ENCODE measurements around the gene FOXO6. TPM values are rescaled to one million over a fixed set of nuclear protein-coding genes. Genes with fewer than 3 reads are reported as not detected.
A peak's percentile ranks its signal among the peaks of the same experiment; 100 is the strongest.

The FOXO6 gene
- total RNA-seq, 1 experiment from 2014 or later, result 0.59 TPM

DNA sequence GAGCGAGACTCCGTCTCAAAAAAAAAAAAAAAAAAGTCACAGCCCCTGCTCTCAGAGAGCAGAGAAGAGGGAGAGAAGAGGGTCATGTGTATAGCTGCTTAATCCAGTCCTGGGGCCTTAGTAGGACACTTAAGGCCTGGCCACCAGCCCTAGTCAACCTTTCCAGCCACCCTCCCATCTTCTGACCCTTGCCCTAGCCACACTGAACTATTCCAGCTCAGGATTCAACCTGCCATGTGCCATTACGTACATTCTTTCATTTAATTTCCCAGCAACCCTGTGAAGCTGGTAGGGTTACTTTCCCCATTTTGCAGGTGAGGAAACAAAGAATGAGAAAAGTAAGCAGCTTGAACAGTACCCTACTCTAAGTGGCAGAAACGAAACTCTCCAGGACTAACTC, 9.0 kb downstream of the FOXO6 start:
- DNase-seq, result no peak
- no TSS peak for BruUV-seq (replicated peaks)
- ChIA-PET POLR2A (no interaction called here), CTCF (no interaction called here)
- H3K4me3 ChIP-seq (ENCODE audit: low read depth, low read length), result no peak overlapping the region
- H3K4me1 ChIP-seq, result peaks cover 15% of the 10 kb centered on the region
- intact Hi-C loops (cut with micrococcal nuclease; ENCODE audit: unreplicated experiment), result no loop called here
- Mint-ChIP-seq H3K27ac (ENCODE audit: unreplicated experiment) (no peak overlapping the region), H3K9me3 (ENCODE audit: unreplicated experiment) (no peaks in the 10 kb centered on the region), H3K36me3 (ENCODE audit: insufficient read depth, unreplicated experiment) (no peaks in the 10 kb centered on the region), H3K27me3 (ENCODE audit: insufficient read depth, unreplicated experiment) (no peaks in the 10 kb centered on the region), H3K4me3 (ENCODE audit: unreplicated experiment) (no peak overlapping the region), H3K4me1 (ENCODE audit: low read depth, unreplicated experiment) (peaks cover 14% of the 10 kb centered on the region)
- H3K36me3 ChIP-seq (ENCODE audit: control insufficient read depth, insufficient read depth, low read length), result no peaks in the 10 kb centered on the region
- no peaks in the 10 kb centered on the region for H3K9me3 ChIP-seq
- H3K27me3 ChIP-seq (replicated peaks; ENCODE audit: control insufficient read depth, insufficient read depth, low read length), result no peaks in the 10 kb centered on the region
- TF ChIP-seq, protein P1, sequence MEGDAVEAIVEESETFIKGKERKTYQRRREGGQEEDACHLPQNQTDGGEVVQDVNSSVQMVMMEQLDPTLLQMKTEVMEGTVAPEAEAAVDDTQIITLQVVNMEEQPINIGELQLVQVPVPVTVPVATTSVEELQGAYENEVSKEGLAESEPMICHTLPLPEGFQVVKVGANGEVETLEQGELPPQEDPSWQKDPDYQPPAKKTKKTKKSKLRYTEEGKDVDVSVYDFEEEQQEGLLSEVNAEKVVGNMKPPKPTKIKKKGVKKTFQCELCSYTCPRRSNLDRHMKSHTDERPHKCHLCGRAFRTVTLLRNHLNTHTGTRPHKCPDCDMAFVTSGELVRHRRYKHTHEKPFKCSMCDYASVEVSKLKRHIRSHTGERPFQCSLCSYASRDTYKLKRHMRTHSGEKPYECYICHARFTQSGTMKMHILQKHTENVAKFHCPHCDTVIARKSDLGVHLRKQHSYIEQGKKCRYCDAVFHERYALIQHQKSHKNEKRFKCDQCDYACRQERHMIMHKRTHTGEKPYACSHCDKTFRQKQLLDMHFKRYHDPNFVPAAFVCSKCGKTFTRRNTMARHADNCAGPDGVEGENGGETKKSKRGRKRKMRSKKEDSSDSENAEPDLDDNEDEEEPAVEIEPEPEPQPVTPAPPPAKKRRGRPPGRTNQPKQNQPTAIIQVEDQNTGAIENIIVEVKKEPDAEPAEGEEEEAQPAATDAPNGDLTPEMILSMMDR (IDR thresholded peaks at IDR 0.05; ENCODE audit: insufficient read depth in 1 of 2, low read depth in 1 of 2, low read length in 1 of 2, severe bottlenecking in 1 of 2, unreplicated experiment in 1 of 2), result no peak

DNA sequence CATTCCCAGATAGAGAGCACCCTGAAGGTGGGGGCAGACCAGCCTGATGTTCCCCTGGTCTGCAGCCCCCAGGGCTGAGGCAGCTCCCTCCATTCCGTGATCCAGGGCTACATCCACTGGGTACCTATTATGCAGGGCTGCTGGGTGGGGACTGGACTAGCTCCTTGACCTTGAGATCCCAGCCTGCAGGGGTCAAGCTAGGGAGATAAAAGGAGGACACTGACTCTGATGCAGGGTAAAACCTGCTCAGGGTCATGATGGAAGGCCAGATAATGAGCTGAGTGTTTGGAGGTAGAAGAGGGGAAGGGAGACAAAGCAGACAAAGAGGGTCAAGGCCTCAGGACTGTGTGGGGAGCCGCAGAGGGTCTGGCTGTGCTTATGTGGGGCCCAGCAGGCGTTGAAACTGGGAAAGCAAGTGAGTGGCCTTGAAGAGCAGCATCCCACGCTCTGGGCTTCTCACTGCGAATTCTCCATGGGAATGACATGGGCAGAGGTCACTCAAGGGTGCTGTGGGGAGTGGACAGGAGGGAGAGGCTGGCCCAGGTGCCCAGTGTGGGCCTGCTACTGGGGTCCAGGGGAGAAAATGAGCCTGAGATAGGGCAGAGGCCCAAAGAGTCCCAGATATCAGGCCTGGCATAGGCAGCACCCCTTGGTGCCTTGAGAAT, 9.7 kb downstream of the FOXO6 start:
- CTCF ChIA-PET, result no interaction called here
- H3K4me1 ChIP-seq, result peaks cover 15% of the 10 kb centered on the region
- no TSS peak for BruUV-seq (replicated peaks)

DNA sequence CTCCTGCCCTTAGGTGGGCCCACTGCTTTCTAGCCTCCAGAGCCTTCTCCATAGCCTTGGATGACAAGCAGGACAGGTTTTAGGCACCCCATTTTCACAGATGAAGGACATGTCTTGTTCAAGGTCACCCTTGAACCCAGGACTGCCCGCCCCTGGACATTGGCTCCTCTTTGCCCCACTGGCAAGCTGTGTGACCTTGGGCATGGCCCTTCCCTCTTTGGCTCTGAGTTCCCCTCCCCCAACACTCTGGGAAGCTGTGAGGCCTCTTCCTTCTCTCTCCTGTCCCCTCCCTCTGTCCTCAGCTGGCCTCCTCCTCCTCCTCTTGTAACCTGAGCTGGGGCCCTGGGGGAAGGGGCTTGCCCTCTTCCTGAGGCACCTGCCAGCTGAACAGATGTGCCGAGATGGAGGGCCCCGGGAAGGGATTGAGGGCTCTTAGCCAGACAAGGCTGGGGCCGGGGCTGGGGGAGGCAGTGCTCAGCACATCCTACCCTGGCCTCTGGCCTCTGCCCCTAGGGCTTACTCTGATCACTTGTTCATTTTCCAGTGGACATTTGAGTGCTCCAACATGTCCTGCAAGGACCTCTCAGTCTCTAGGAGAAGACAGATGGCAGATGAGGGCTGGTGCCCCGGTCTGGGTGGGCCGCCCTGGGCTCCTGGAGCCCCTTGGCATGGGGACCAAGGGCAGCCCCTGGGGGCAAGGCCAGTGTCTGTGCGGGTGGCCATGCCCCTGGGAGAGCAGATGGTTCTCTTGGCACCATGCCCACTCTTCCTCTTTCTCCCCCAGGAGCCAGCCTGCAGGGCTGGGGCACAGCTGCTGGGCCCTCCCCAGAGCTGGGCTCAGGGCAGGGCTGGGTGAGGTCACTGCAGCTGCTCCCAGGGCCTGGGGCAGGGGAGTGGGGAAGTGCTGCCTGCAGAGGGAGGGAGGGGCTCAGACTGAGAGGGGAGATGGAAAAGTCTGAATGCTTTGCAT, 10.7 kb downstream of the FOXO6 start:
- H3K9me3 ChIP-seq, result no peaks in the 10 kb centered on the region
- no peak overlapping the region for H3K4me3 Mint-ChIP-seq (ENCODE audit: unreplicated experiment)
- no peaks in the 10 kb centered on the region for H3K36me3 Mint-ChIP-seq (ENCODE audit: insufficient read depth, unreplicated experiment)
- H3K27me3 Mint-ChIP-seq (ENCODE audit: insufficient read depth, unreplicated experiment), result no peaks in the 10 kb centered on the region
- POLR2A ChIA-PET, result interaction anchor here (0.6 kb wide), 1 partner anchor 11 kb away, joined by 3 read pairs; the partner anchor contains the start of gene FOXO6
- BruUV-seq (replicated peaks), result no TSS peak
- H3K27ac Mint-ChIP-seq (ENCODE audit: unreplicated experiment), result peak overlapping the region; percentile 67
- H3K9me3 Mint-ChIP-seq (ENCODE audit: unreplicated experiment), result no peaks in the 10 kb centered on the region
- DNase-seq, result peak; percentile 42 to 74
- intact Hi-C loops (cut with micrococcal nuclease; ENCODE audit: unreplicated experiment), result no loop called here
- CTCF ChIA-PET, result interaction anchor here (0.6 kb wide), 1 partner anchor 11 kb away, joined by 3 read pairs; the partner anchor contains the start of gene FOXO6
- H3K4me3 ChIP-seq (ENCODE audit: low read depth, low read length), result no peak overlapping the region
- peaks cover 14% of the 10 kb centered on the region for H3K4me1 Mint-ChIP-seq (ENCODE audit: low read depth, unreplicated experiment)
- no peaks in the 10 kb centered on the region for H3K36me3 ChIP-seq (ENCODE audit: control insufficient read depth, insufficient read depth, low read length)
- no peaks in the 10 kb centered on the region for H3K27me3 ChIP-seq (replicated peaks; ENCODE audit: control insufficient read depth, insufficient read depth, low read length)
- TF ChIP-seq, protein P1 (IDR thresholded peaks at IDR 0.05; ENCODE audit: insufficient read depth in 1 of 2, low read depth in 1 of 2, low read length in 1 of 2, severe bottlenecking in 1 of 2, unreplicated experiment in 1 of 2), result no peak
- peaks cover 15% of the 10 kb centered on the region for H3K4me1 ChIP-seq

More for the DNA sequence above, 9.7 kb downstream of the FOXO6 start:
- Histone ChIP-seq H3K36me3 (ENCODE audit: control insufficient read depth, insufficient read depth, low read length) (no peaks in the 10 kb centered on the region), H3K9me3 (no peaks in the 10 kb centered on the region), H3K4me3 (ENCODE audit: low read depth, low read length) (no peak overlapping the region), H3K27me3 (replicated peaks; ENCODE audit: control insufficient read depth, insufficient read depth, low read length) (no peaks in the 10 kb centered on the region)
- Mint-ChIP-seq H3K36me3 (ENCODE audit: insufficient read depth, unreplicated experiment) (no peaks in the 10 kb centered on the region), H3K27me3 (ENCODE audit: insufficient read depth, unreplicated experiment) (no peaks in the 10 kb centered on the region), H3K4me3 (ENCODE audit: unreplicated experiment) (no peak overlapping the region), H3K4me1 (ENCODE audit: low read depth, unreplicated experiment) (peaks cover 14% of the 10 kb centered on the region), H3K9me3 (ENCODE audit: unreplicated experiment) (no peaks in the 10 kb centered on the region), H3K27ac (ENCODE audit: unreplicated experiment) (no peak overlapping the region)
- POLR2A ChIA-PET, result no interaction called here
- DNase-seq, result no peak
- intact Hi-C loops (cut with micrococcal nuclease; ENCODE audit: unreplicated experiment), result no loop called here
- TF ChIP-seq, protein P1 (IDR thresholded peaks at IDR 0.05; ENCODE audit: insufficient read depth in 1 of 2, low read depth in 1 of 2, low read length in 1 of 2, severe bottlenecking in 1 of 2, unreplicated experiment in 1 of 2), result no peak
